ENCODE results near the gene MAP6.

- TF ChIP-seq CTCF (conservative IDR thresholded peaks at IDR 0.05; ENCODE audit: low read depth in 2 of 2) (no peak), EZH2 (IDR thresholded peaks at IDR 0.05; ENCODE audit: low read depth, unreplicated experiment) (no peak), ZNF462 (CRISPR knock-in tag; IDR thresholded peaks at IDR 0.05) (no peak), EZH2phosphoT487 (IDR thresholded peaks at IDR 0.05; ENCODE audit: unreplicated experiment) (no peak), POLR2AphosphoS5 (IDR thresholded peaks at IDR 0.05; ENCODE audit: low read depth) (no peak), REST (IDR thresholded peaks at IDR 0.05; ENCODE audit: unreplicated experiment) (no peak), ZNF114 (CRISPR knock-in tag; IDR thresholded peaks at IDR 0.05) (no peak)
Observed at GRCh38 chr11:75659836-75660235, 9.0 kb downstream of the MAP6 start.
